GM18499 (cell line): Measurements from ENCODE around the gene KIR3DL1.
"Not testable (repeated sequence)": the region's sequence is repeated elsewhere in the genome, so short reads cannot be mapped to it uniquely, and the experiment has no call there.

Experiments
- ATAC-seq: cut with Tn5 transposase; IDR thresholded peaks from one replicate; pipeline ENCODE4 v1.9.1; 2021; ENCODE audit warnings: moderate number of reproducible peaks; ENCODE audit not compliant: insufficient read depth, unreplicated experiment

The KIR3DL1 gene

DNA sequence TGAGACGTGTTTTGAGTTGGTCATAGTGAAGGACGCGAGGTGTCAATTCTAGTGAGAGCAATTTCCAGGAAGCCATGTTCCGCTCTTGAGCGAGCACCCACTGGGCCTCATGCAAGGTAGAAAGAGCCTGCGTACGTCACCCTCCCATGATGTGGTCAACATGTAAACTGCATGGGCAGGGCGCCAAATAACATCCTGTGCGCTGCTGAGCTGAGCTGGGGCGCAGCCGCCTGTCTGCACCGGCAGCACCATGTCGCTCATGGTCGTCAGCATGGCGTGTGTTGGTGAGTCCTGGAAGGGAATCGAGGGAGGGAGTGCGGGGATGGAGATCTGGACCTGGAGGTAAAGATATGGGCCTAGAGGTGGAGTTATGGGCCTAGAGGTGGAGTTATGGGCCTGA is at the start of gene KIR3DL1:
Gene KIR3DL1 (plus strand): TSS at position 218 of the 400 bp plus-strand sequence.
- not testable (repeated sequence) for ATAC-seq

DNA sequence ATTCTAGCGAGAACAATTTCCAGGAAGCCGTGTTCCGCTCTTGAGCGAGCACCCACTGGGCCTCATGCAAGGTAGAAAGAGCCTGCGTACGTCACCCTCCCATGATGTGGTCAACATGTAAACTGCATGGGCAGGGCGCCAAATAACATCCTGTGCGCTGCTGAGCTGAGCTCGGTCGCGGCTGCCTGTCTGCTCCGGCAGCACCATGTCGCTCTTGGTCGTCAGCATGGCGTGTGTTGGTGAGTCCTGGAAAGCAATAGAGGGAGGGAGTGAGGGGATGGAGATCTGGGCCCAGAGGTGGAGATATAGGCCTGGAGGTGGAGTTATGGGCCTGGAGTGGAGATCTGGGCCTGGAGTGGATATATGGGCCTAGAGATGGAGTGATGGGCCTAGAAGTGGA is 46.6 kb upstream of the KIR3DL1 start, which contains the start of gene KIR2DL1:
Gene KIR2DL1 (plus strand): TSS at position 148 of the 400 bp plus-strand sequence. CDS start 58 bp downstream, at position 206.
- ATAC-seq, result not testable (repeated sequence)

DNA sequence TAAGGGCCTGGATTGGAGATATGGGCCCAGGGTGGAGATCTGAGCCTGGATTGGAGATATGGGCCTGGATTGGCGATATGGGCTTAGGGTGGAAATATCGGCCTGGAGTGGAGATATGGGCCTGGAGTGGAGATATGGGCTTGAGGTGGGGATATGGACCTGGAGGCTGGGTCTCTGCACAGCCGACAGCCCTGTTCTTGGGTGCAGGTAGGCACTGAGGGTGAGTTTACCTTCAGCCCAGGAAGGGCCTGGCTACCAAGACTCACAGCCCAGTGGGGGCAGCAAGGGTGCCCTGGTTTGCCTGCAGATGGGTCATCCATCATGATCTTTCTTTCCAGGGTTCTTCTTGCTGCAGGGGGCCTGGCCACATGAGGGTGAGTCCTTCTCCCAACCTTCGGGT is 45.8 kb upstream of the KIR3DL1 start:
- not testable (repeated sequence) for ATAC-seq

DNA sequence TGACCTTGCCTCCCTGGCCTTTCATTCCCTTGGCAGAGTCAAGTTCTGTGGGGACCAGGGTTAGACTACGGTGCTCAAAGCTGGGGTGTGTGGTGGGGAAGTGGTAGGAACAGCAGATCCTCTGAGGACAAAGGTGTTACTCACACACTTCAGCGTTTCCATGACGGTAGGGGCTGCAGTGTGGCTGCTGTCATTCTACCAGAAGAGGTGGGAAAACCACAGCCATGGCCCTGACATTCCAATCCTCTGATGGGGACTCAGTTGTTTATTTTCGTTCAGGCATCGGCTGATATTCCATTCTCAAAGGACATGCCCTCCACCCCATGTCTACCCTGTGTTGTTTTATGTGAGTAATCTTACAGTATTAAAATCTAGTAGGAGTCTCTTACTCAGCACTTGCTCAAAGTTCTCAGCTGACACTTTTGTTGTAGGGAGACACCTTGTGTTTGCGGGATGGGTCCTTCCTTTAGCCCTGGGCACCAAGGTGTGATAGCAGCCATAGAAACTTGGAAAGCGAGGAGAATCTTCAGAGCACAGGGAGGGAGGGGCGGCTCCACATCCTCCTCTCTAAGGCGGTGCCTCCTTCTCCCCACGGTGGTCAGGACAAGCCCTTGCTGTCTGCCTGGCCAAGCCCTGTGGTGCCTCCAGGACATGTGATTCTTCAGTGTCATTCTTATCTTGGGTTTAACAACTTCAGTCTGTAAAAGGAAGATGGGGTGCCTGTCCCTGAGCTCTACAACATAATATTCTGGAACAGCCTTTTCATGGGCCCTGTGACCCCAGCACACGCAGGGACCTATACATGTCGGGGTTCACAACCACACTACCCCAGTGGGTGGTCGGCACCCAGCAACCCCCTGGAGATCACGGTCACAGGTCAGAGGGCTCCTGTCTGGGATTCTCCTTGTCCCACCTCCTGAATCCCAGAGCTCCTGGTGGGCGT is 45.0 kb upstream of the KIR3DL1 start:
- ATAC-seq, result not testable (repeated sequence)

DNA sequence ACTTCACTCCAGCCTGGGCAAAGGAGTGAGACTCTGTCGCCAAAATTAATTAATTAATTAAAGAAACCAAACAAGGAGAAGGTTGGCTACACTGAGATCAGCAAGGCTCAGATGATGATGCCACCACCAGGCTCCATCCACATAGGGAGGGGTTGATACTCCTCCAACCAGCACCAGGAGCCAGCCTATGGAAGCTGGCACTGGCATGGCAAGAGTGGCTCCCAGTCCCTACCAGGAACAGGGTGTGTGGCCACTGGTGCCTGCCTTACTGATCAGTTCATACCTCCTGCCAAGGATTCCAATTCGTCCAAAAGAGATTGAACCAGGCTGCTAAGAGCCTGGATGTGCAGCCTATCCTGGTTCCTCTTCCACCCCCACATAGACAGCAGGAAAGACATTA is 43.6 kb upstream of the KIR3DL1 start:
- not testable (repeated sequence) for ATAC-seq

DNA sequence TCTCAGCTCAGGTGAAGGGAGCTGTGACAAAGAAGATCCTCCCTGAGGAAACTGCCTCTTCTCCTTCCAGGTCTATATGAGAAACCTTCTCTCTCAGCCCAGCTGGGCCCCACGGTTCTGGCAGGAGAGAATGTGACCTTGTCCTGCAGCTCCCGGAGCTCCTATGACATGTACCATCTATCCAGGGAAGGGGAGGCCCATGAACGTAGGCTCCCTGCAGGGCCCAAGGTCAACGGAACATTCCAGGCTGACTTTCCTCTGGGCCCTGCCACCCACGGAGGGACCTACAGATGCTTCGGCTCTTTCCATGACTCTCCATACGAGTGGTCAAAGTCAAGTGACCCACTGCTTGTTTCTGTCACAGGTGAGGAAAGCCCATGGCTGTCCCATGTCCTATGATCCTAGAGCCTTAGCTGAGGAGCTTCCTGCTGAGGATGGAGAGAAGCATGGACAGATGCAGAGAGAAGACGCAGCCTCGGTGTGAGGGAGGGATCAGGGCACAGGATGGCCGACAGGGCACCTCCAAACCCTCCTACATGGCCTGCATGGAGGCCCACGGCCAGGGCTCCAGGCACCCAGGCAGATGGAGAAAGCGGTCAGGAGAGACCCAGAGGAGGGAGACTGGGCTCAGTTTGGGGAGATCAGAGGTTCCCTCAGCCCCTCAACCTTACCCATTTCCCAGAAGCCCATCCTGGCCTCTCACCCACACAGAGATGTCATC is 41.0 kb upstream of the KIR3DL1 start:
- not testable (repeated sequence) for ATAC-seq

DNA sequence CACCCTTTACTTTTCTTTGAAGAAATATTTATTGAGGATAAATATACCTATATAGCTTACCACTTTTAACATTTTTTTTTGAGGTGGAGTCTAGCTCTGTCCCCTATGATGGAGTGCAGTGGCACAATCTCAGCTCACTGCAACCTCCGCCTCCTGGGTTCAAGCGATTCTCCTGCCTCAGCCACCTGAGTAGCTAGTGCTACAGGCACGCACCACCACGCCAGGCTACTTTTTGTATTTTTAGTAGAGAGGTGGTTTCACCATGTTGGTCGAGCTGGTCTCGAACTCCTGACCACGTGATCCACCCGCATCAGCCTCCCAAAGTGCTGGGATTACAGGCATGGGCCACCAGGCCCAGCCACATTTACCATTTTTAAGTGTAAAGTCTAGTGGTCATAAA is 40.4 kb upstream of the KIR3DL1 start:
- ATAC-seq, result not testable (repeated sequence)

DNA sequence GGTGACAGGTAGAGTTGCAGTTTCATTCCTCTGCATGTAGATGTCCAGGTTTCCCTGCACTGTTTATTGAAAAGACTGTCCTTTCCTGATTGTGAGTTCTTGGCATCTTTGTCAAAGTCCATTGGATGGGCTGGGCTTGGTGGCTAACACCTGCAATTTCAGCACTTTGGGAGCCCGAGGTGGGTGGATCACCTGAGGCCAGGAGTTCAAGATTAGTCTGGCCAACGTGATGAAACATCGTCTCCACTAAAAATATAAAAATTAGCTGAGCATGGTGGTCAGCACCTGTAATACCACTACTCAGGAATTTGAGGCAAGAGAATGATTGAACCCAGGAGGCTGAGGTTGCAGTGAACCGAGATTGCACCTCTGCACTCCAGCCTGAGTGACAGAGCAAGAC is 38.4 kb upstream of the KIR3DL1 start:
- ATAC-seq, result not testable (repeated sequence)

DNA sequence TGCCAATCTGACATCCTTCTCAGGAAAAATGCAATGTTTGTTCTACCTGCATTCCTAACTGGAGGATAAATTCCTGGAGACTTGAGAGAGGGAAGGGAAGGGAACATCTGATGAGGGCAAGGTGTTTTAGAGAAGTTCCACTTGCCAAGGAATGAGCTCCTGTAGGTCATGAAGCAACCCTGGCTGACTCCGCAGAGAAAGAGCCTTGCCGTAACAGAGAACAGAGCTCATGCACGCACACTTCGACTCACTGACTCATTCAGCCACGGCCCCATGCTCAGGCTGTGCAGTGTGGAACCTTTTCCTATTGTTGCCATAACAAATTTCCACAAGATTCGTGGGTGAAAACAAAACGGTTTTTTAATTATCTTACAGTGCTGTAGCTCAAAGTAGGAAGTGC is 37.4 kb upstream of the KIR3DL1 start:
- not testable (repeated sequence) for ATAC-seq

DNA sequence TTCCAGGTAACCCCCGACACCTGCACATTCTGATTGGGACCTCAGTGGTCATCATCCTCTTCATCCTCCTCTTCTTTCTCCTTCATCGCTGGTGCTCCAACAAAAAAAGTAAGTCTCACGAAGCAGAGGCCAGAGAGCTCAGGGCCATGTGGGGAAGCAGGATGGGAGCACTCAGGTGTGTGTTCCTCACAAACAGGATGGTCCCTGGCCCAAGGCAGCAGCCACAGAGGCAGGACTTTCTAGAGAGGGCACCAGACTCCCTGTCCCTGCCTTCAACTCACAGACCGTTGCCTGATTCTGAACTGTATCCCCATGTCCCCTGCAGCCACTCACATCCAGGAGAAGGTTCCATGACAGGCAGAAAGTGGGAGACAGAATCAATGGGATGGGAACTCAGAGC is 33.4 kb upstream of the KIR3DL1 start:
- ATAC-seq, result not testable (repeated sequence)

DNA sequence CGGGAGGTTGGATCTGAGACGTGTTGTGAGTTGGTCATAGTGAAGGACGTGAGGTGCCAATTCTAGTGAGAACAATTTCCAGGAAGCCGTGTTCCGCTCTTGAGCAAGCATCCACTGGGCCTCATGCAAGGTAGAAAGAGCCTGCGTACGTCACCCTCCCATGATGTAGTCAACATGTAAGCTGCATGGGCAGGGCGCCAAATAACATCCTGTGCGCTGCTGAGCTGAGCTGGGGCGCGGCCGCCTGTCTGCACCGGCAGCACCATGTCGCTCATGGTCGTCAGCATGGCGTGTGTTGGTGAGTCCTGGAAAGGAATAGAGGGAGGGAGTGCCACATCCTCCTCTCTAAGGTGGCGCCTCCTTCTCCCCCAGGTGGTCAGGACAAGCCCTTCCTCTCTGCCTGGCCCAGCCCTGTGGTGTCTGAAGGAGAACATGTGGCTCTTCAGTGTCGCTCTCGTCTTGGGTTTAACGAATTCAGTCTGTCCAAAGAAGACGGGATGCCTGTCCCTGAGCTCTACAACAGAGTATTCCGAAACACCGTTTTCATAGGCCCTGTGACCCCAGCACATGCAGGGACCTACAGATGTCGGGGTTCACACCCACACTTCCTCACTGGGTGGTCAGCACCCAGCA is 30.1 kb upstream of the KIR3DL1 start:
- ATAC-seq, result not testable (repeated sequence)

DNA sequence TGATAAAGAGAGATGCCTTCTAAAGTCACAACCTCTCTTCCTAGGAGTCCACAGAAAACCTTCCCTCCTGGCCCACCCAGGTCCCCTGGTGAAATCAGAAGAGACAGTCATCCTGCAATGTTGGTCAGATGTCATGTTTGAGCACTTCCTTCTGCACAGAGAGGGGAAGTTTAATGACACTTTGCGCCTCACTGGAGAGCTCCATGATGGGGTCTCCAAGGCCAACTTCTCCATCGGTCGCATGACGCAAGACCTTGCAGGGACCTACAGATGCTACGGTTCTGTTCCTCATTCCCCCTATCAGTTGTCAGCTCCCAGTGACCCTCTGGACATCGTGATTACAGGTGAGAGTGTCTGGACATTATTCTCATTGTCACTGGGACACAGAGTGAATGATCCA is 28.1 kb upstream of the KIR3DL1 start:
- not testable (repeated sequence) for ATAC-seq

DNA sequence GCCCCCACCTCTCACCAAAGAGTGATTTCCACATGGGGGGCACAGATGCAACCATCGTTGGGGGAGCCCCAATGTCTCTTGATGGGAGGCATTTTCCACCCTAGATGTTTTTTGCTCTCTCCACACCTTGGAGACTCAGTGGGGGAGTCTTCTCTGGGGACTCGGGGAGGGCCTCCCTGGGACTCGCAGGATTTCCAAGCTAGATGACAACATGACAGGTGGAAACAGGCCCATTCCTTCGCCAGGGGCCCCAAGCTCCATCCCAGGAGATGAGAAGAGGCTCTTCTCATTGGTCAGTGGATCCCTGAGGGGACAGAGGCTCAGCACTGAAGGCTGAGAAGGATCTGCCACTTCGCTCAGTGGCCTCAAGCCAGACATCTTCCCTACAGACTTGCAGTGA is 25.6 kb upstream of the KIR3DL1 start:
- ATAC-seq, result no peak

DNA sequence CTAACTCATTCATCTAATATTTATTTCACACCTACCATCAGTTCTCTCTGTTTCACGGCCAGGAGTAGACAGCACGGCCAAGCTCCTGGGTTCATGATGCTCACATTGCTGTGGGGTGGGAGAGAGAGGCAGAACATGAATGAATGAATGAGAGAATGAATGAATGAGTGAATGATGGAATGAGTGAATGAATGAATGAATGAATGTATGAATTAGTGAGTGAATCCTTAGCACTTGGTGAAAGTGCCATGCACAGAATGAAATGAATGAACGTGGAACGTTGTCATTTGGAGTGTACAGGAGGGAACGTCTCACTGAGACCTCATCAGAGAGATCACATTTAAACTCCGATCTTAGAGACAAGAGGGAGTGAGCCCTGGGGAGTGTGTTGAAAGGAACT is 24.8 kb upstream of the KIR3DL1 start:
- ATAC-seq, result no peak

DNA sequence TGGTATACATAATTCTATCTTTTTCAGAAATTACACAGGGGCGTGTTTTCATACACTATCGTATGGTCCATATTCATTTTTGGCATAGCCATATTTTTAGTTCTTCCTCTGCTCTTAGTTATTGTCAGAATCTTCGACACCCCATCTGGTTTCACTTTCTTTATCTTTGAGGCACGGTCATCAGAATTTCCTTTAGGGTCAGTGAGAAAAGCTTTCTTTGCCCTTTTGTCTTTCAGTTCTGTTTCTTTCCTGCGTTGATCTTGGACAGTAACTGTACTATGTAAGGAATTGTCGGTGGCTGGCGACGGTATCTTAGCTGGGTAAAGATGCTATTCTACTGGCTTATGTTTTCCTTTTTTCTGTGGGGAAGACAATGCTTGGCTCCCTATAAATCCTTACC is 23.5 kb upstream of the KIR3DL1 start:
- no peak for ATAC-seq

DNA sequence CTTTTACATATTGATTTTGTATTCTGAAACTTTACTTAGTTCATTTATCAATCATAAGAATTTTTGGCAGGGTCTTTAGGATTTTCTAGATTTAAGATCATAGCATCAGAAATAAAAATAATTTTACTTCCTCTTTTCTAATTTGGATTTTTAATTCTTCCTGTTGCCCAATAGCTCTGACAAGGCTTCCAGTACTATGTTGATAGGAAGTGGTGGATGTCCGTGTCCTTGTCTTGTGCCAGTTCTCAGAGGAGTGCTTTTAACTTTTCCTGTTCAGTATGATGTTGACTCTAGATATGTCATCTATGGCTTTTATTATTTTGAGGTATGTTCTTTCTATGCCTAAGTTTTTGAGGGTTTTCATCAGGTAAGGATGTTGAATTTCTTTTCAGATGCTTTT is 20.5 kb upstream of the KIR3DL1 start:
- no peak for ATAC-seq

DNA sequence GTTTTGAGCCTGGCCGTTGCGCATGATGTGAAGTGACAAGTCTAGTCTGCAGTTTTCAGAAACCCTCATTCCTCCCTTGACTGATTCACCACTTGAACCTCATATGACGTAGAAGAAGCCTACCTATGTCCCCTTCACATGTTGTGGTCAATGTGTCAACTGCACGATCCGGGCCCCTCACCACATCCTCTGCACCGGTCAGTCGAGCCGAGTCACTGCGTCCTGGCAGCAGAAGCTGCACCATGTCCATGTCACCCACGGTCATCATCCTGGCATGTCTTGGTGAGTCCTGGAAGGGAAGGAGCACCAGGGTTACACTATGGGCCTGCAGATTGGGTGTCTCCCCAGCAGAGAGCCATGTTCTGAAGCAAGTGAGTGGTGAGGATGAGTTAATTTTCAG is 12.9 kb upstream of the KIR3DL1 start, which contains the start of gene KIR2DL4:
Gene KIR2DL4 (plus strand): TSS at position 201 of the 400 bp plus-strand sequence. CDS start 42 bp downstream, at position 243.
- no peak for ATAC-seq

DNA sequence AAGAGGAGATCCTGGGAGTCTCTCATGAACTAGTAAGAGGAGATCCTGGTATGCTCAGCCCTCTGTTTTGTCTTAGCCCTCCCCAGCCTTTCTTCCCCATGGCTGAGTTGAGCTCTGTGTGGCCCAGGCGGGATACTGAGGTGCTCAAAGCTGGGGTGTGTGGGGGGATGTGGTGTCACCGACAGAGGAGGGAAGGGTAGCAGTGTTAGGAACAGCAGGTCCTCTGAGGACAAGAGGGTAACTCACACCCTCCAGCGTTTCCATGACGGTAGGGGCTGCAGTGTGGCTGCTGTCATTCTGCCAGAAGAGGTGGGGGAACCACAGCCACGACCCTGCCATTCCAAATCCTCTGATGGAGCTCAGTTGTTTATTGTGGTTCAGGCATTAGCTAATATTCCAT is 12.2 kb upstream of the KIR3DL1 start:
- no peak for ATAC-seq

DNA sequence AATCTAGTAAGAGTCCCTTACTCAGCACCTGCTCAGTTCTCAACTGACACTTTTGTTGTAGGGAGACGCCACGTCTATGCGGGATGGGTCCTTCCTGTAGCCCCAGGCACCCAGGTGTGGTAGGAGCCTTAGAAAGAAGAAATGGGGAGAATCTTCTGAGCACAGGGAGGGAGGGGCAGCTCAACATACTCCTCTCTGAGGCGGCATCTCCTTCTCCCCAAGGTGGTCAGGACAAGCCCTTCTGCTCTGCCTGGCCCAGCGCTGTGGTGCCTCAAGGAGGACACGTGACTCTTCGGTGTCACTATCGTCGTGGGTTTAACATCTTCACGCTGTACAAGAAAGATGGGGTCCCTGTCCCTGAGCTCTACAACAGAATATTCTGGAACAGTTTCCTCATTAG is 11.7 kb upstream of the KIR3DL1 start:
- no peak for ATAC-seq

DNA sequence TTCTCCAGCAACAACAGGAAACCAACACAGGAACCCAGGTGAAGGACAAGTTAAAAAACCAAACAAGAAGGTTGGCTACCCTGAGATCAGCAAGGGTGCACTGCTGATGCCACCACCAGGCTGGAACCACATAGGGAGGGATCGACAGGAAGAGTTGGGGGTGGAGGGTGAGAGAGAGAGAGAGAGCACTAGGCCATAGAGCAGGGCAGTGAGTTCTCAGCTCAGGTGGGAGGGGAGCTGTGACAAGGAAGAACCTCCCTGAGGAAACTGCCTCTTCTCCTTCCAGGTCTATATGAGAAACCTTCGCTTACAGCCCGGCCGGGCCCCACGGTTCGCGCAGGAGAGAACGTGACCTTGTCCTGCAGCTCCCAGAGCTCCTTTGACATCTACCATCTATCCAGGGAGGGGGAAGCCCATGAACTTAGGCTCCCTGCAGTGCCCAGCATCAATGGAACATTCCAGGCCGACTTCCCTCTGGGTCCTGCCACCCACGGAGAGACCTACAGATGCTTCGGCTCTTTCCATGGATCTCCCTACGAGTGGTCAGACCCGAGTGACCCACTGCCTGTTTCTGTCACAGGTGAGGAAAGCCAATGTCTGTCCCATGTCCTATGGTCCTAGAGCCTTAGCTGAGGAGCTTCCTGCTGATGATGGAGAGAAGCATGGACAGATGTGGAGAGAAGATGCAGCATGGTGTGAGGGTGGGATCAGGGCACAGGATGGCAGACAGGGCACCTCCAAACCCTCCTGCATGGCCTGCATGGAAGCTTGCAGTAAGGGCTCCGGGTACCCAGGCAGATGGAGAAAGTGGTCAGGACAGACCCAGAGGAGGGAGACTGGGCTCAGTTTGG is 10.4 kb upstream of the KIR3DL1 start:
- no peak for ATAC-seq
